Epithelial cell of umbilical artery (primary cell): ENCODE data around the gene KRTAP27-1. TPM values are rescaled to one million over a fixed set of nuclear protein-coding genes. Genes with fewer than 3 reads are reported as not detected.

Experiments
- total RNA-seq: library from RNA; depleted of rRNA; stranded (reverse); fragments of >200 nt; gene quantifications from 2 replicates; pipeline ENCODE4 v1.2.3, GENCODE V29; 2014

Gene KRTAP27-1
- not detected in 2 replicates for total RNA-seq

DNA sequence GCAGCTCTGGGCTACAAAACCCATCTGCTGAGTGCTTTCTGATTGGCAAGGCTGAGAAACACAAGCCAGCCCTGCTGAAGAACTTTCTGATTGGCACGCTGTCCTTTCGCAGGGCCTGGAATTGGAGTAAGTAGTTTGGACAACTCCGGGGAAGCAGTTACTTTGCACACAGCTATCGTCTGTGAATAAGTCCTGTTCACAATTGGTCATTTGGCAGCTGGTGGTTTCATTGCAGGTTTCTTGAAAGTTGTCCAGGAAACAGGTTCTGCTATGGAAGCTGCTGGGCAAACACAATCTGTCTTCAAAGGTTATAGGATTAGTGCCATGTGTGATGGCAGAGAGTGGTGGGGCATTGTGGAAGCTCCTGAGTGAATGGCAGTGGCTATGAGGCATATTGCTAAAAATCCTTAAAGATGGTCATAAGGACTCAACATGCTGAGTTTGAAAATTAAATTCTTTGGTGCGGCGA, at the start of gene KRTAP27-1:
KRTAP27-1 (minus strand) TSS at position 419 of the 469 bp plus-strand sequence; CDS start at position 393, 26 bp downstream.

GRCh38 chr21:30372139-30372770, 34.8 kb upstream of the KRTAP27-1 start, which contains the start of gene KRTAP13-2:
Gene KRTAP13-2, minus strand, starts transcription at chr21:30372271. Its CDS starts 58 bp downstream, at chr21:30372213.

GRCh38 chr21:30348506-30348905, 11.0 kb upstream of the KRTAP27-1 start, which contains the start of gene KRTAP23-1:
Gene KRTAP23-1, minus strand, starts transcription at chr21:30348606. Its CDS starts 0 bp downstream, at chr21:30348606.

DNA sequence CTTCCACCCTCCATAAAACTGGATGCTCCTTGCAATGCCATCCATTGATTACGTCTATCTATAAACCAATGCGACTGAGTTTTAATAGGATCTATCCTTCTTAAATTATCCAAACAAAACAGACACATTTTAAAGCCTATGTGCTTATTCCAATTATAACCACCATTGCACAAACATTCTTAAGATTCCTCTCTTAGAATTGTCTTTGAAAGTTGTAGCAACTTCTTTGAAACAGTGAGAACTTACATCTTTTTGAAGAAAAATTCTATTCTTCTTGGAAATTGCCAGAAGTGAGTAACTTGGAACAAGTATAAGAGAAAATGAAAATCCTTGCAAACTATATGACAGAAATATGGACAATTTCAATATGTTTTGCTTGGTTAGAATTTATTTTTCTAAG, 17.3 kb downstream of the KRTAP27-1 start, which contains the start of gene KRTAP26-1:
KRTAP26-1 (minus strand) TSS at position 101 of the 400 bp plus-strand sequence. CDS start 280 bp downstream, outside the sequence.

DNA sequence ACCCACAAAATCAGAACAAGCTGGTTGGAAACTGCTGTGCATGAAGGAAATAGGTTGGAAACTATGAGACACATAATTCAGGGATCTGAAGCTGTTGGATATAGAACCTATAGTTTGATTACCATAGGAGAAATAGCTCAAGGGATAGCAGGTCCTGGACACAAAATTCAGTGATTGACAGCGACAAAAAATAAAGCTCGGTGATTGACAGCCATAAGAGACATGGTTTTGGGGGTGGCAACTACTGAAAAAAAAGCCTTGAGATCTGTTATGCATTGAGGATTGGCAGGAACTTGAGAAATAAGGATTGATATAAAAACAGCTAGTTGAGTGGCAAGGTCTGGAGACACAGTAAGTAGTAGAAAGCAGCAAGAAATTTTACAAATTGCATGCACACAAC, 48.3 kb downstream of the KRTAP27-1 start, which contains the start of gene KRTAP25-1:
KRTAP25-1 (minus strand) TSS at position 300 of the 400 bp plus-strand sequence; CDS start at position 276, 24 bp downstream.

Other genes with a start within 250 kb of the KRTAP27-1 start
- not detected in 2 replicates for gene CLDN17, start 170.9 kb downstream of the KRTAP27-1 start, total RNA-seq
- gene CLDN8, start 121.6 kb downstream of the KRTAP27-1 start, total RNA-seq, result not detected in 2 replicates
- gene KRTAP24-1, start 54.7 kb downstream of the KRTAP27-1 start, total RNA-seq, result not detected in 2 replicates
- gene KRTAP25-1, start 48.2 kb downstream of the KRTAP27-1 start, total RNA-seq, result not detected in 2 replicates
- not detected in 2 replicates for gene KRTAP26-1, start 17.4 kb downstream of the KRTAP27-1 start, total RNA-seq
- gene KRTAP23-1, start 10.9 kb upstream of the KRTAP27-1 start, total RNA-seq, result not detected in 2 replicates
- not detected in 2 replicates for gene KRTAP13-2, start 34.6 kb upstream of the KRTAP27-1 start, total RNA-seq
- gene KRTAP13-1, start 58.3 kb upstream of the KRTAP27-1 start, total RNA-seq, result not detected in 2 replicates
- gene KRTAP13-3, start 88.2 kb upstream of the KRTAP27-1 start, total RNA-seq, result not detected in 2 replicates
- not detected in 2 replicates for gene KRTAP13-4, start 92.5 kb upstream of the KRTAP27-1 start, total RNA-seq
- gene KRTAP15-1, start 102.6 kb upstream of the KRTAP27-1 start, total RNA-seq, result not detected in 2 replicates
- gene KRTAP19-1, start 142.7 kb upstream of the KRTAP27-1 start, total RNA-seq, result not detected in 2 replicates
- gene KRTAP19-2, start 149.7 kb upstream of the KRTAP27-1 start, total RNA-seq, result not detected in 2 replicates
- gene KRTAP19-3, start 154.3 kb upstream of the KRTAP27-1 start, total RNA-seq, result not detected in 2 replicates
- gene KRTAP19-4, start 159.5 kb upstream of the KRTAP27-1 start, total RNA-seq, result not detected in 2 replicates
- gene KRTAP19-5, start 164.4 kb upstream of the KRTAP27-1 start, total RNA-seq, result not detected in 2 replicates
- not detected in 2 replicates for gene KRTAP19-6, start 204.2 kb upstream of the KRTAP27-1 start, total RNA-seq
- not detected in 2 replicates for gene KRTAP19-7, start 223.6 kb upstream of the KRTAP27-1 start, total RNA-seq